ENCODE results near the gene CYB5D1. TPM values are rescaled to one million over a fixed set of nuclear protein-coding genes. Genes with fewer than 3 reads are reported as not detected.

CYB5D1 gene
- total and polyA plus RNA-seq, 3 experiments from 2014 or later: 3.1 to 17.6 (median 16.4) TPM

- H3K27me3 Mint-ChIP-seq: peaks cover 0 to 1% of the 10 kb centered on the region in 2 donors
- Histone ChIP-seq H3K27me3 (ENCODE audit: insufficient read depth, low read length, poor library complexity, severe bottlenecking) (no peaks in the 10 kb centered on the region), H3K4me3 (ENCODE audit: low read length) (no peak overlapping the region), H3K27ac (ENCODE audit: low read depth, low read length) (no peak overlapping the region), H3K36me3 (ENCODE audit: insufficient read depth, low read length) (no peaks in the 10 kb centered on the region), H3K4me1 (ENCODE audit: insufficient read depth, low read length) (no peaks in the 10 kb centered on the region), H3K9me3 (ENCODE audit: low read length) (no peaks in the 10 kb centered on the region)
- ChIA-PET POLR2A (no interaction called here), CTCF (interaction anchor here (1.3 to 2.7 kb wide), 4 partner anchors 17 to 239 kb away, joined by 3 to 9 read pairs (median 6); no protein-coding TSS in a partner anchor)
- no peaks in the 10 kb centered on the region for H3K9me3 Mint-ChIP-seq
- no peak overlapping the region for H3K4me3 Mint-ChIP-seq
- H3K4me1 Mint-ChIP-seq: no peaks in the 10 kb centered on the region
- no peaks in the 10 kb centered on the region for H3K36me3 Mint-ChIP-seq
- no peak overlapping the region for H3K27ac Mint-ChIP-seq
- no peak for DNase-seq
These were observed 39.8 kb upstream of the CYB5D1 start for GRCh38 chr17:7818026-7818425.

GRCh38 chr17:7818746-7819645, 38.8 kb upstream of the CYB5D1 start:
- Histone ChIP-seq H3K36me3 (ENCODE audit: insufficient read depth, low read length) (no peaks in the 10 kb centered on the region), H3K4me1 (ENCODE audit: insufficient read depth, low read length) (no peaks in the 10 kb centered on the region), H3K27ac (ENCODE audit: low read depth, low read length) (no peak overlapping the region), H3K27me3 (ENCODE audit: insufficient read depth, low read length, poor library complexity, severe bottlenecking) (no peaks in the 10 kb centered on the region), H3K4me3 (ENCODE audit: low read length) (no peak overlapping the region), H3K9me3 (ENCODE audit: low read length) (no peaks in the 10 kb centered on the region)
- Mint-ChIP-seq H3K9me3 (no peaks in the 10 kb centered on the region), H3K4me1 (no peaks in the 10 kb centered on the region), H3K4me3 (no peak overlapping the region), H3K27ac (no peak overlapping the region), H3K27me3 (peaks cover 0 to 1% of the 10 kb centered on the region in 2 donors), H3K36me3 (no peaks in the 10 kb centered on the region)
- POLR2A ChIA-PET: no interaction called here
- CTCF ChIA-PET: interaction anchor here (0.5 to 2.7 kb wide), 5 partner anchors 16 to 238 kb away, joined by 3 to 9 read pairs (median 6); no protein-coding TSS in a partner anchor
- no peak for DNase-seq

- Mint-ChIP-seq H3K36me3 (no peaks in the 10 kb centered on the region), H3K9me3 (no peaks in the 10 kb centered on the region), H3K27ac (no peak overlapping the region), H3K4me3 (no peak overlapping the region), H3K27me3 (peaks cover 0 to 1% of the 10 kb centered on the region in 2 donors), H3K4me1 (no peaks in the 10 kb centered on the region)
- Histone ChIP-seq H3K4me1 (ENCODE audit: insufficient read depth, low read length) (no peaks in the 10 kb centered on the region), H3K36me3 (ENCODE audit: insufficient read depth, low read length) (no peaks in the 10 kb centered on the region), H3K9me3 (ENCODE audit: low read length) (no peaks in the 10 kb centered on the region), H3K27ac (ENCODE audit: low read depth, low read length) (no peak overlapping the region), H3K27me3 (ENCODE audit: insufficient read depth, low read length, poor library complexity, severe bottlenecking) (no peaks in the 10 kb centered on the region), H3K4me3 (ENCODE audit: low read length) (no peak overlapping the region)
- no peak for DNase-seq
- ChIA-PET CTCF (interaction anchor here (0.9 to 2.7 kb wide), 3 partner anchors 11 to 170 kb away, joined by 3 to 9 read pairs (median 7); no protein-coding TSS in a partner anchor), POLR2A (no interaction called here)
These were observed 37.6 kb upstream of the CYB5D1 start for GRCh38 chr17:7820231-7820630.

- H3K4me1 ChIP-seq (ENCODE audit: insufficient read depth, low read length): no peaks in the 10 kb centered on the region
- no peak overlapping the region for H3K4me3 ChIP-seq (ENCODE audit: low read length)
- no peak for DNase-seq
- H3K27me3 ChIP-seq (ENCODE audit: insufficient read depth, low read length, poor library complexity, severe bottlenecking): no peaks in the 10 kb centered on the region
- no peak overlapping the region for H3K4me3 Mint-ChIP-seq
- H3K4me1 Mint-ChIP-seq: no peaks in the 10 kb centered on the region
- H3K27ac Mint-ChIP-seq: no peak overlapping the region
- H3K27ac ChIP-seq (ENCODE audit: low read depth, low read length): no peak overlapping the region
- ChIA-PET POLR2A (no interaction called here), CTCF (interaction anchor here (1.1 to 2.5 kb wide), 5 partner anchors 11 to 38 kb away, joined by 3 to 9 read pairs (median 8); partner anchors contain the start of genes CYB5D1 and NAA38)
- H3K36me3 ChIP-seq (ENCODE audit: insufficient read depth, low read length): no peaks in the 10 kb centered on the region
- no peaks in the 10 kb centered on the region for H3K9me3 Mint-ChIP-seq
- H3K36me3 Mint-ChIP-seq: no peaks in the 10 kb centered on the region
- peaks cover 0 to 3% of the 10 kb centered on the region in 2 donors for H3K27me3 Mint-ChIP-seq
- no peaks in the 10 kb centered on the region for H3K9me3 ChIP-seq (ENCODE audit: low read length)
These were observed 35.7 kb upstream of the CYB5D1 start for GRCh38 chr17:7822126-7822525.

- Histone ChIP-seq H3K4me3 (ENCODE audit: low read length) (no peak overlapping the region), H3K27ac (ENCODE audit: low read depth, low read length) (no peak overlapping the region), H3K27me3 (ENCODE audit: insufficient read depth, low read length, poor library complexity, severe bottlenecking) (no peaks in the 10 kb centered on the region), H3K9me3 (ENCODE audit: low read length) (no peaks in the 10 kb centered on the region), H3K4me1 (ENCODE audit: insufficient read depth, low read length) (no peaks in the 10 kb centered on the region), H3K36me3 (ENCODE audit: insufficient read depth, low read length) (no peaks in the 10 kb centered on the region)
- Mint-ChIP-seq H3K4me3 (peak overlapping the region in 1 of 7 donors; percentile 40), H3K9me3 (no peaks in the 10 kb centered on the region), H3K27me3 (peaks cover 0 to 3% of the 10 kb centered on the region in 2 donors), H3K27ac (peak overlapping the region in 1 of 8 donors; percentile 12), H3K36me3 (no peaks in the 10 kb centered on the region), H3K4me1 (no peaks in the 10 kb centered on the region)
- ChIA-PET POLR2A (no interaction called here), CTCF (interaction anchor here (0.7 to 2.5 kb wide), 11 partner anchors 10 to 166 kb away, joined by 3 to 9 read pairs (median 5); partner anchors contain the start of genes CYB5D1 and NAA38)
- no peak for DNase-seq
These were observed 34.2 kb upstream of the CYB5D1 start for GRCh38 chr17:7823581-7824001.

- peak overlapping the region in 2 of 8 donors; percentile 12 to 68 for H3K27ac Mint-ChIP-seq
- Histone ChIP-seq H3K27ac (ENCODE audit: low read depth, low read length) (no peak overlapping the region), H3K36me3 (ENCODE audit: insufficient read depth, low read length) (no peaks in the 10 kb centered on the region), H3K4me3 (ENCODE audit: low read length) (no peak overlapping the region), H3K4me1 (ENCODE audit: insufficient read depth, low read length) (no peaks in the 10 kb centered on the region), H3K27me3 (ENCODE audit: insufficient read depth, low read length, poor library complexity, severe bottlenecking) (no peaks in the 10 kb centered on the region), H3K9me3 (ENCODE audit: low read length) (no peaks in the 10 kb centered on the region)
- no peaks in the 10 kb centered on the region for H3K36me3 Mint-ChIP-seq
- no peak overlapping the region for H3K4me3 Mint-ChIP-seq
- CTCF ChIA-PET: interaction anchor here (1.0 to 2.5 kb wide), 7 partner anchors 9 to 217 kb away, joined by 3 to 10 read pairs (median 5); partner anchors contain the start of gene KDM6B
- H3K4me1 Mint-ChIP-seq: no peaks in the 10 kb centered on the region
- peaks cover 2 to 3% of the 10 kb centered on the region in 2 donors for H3K27me3 Mint-ChIP-seq
- POLR2A ChIA-PET: no interaction called here
- H3K9me3 Mint-ChIP-seq: no peaks in the 10 kb centered on the region
- DNase-seq: no peak
These were observed 33.5 kb upstream of the CYB5D1 start for GRCh38 chr17:7824021-7824924.

GRCh38 chr17:7825206-7825990, 32.4 kb upstream of the CYB5D1 start:
- Mint-ChIP-seq H3K27me3 (peaks cover 3 to 10% of the 10 kb centered on the region in 2 donors), H3K4me1 (no peaks in the 10 kb centered on the region), H3K27ac (no peak overlapping the region), H3K36me3 (no peaks in the 10 kb centered on the region), H3K4me3 (no peak overlapping the region), H3K9me3 (no peaks in the 10 kb centered on the region)
- Histone ChIP-seq H3K9me3 (ENCODE audit: low read length) (no peaks in the 10 kb centered on the region), H3K36me3 (ENCODE audit: insufficient read depth, low read length) (no peaks in the 10 kb centered on the region), H3K4me3 (ENCODE audit: low read length) (no peak overlapping the region), H3K27ac (ENCODE audit: low read depth, low read length) (no peak overlapping the region), H3K4me1 (ENCODE audit: insufficient read depth, low read length) (no peaks in the 10 kb centered on the region), H3K27me3 (ENCODE audit: insufficient read depth, low read length, poor library complexity, severe bottlenecking) (peaks cover 2% of the 10 kb centered on the region)
- CTCF ChIA-PET: interaction anchor here (1.0 to 2.4 kb wide), 5 partner anchors 8 to 216 kb away, joined by 3 to 10 read pairs (median 5); partner anchors contain the start of gene KDM6B
- DNase-seq: no peak
- POLR2A ChIA-PET: no interaction called here

All from CD8-positive, alpha-beta memory T cell (primary cell).